Astrocyte of the cerebellum (primary cell): Measurements from ENCODE around the gene PDC.
"Not testable (repeated sequence)": the region's sequence is repeated elsewhere in the genome, so short reads cannot be mapped to it uniquely, and the experiment has no call there.

Source experiments
- DNase-seq: peaks from one replicate; pipeline ENCODE4 v3.0.0-alpha.2; 2011; ENCODE audit warnings: low read depth
- H3K4me3 ChIP-seq: 2 replicates; pipeline ENCODE4 v1.5.1; 2011; ENCODE audit warnings: mild to moderate bottlenecking, low read depth, low read length, moderate library complexity
- in situ Hi-C: cut with HindIII; loops from 2 replicates; pipeline ENCODE4 v1.10.0; 2017; ENCODE audit warnings: low sequenced_read_pairs
- TF ChIP-seq, protein P1 (sequence below): IDR thresholded peaks from 2 replicates; pipeline ENCODE4 v1.5.1; 2012; ENCODE audit warnings: low read length, low read depth, moderate library complexity, mild to moderate bottlenecking; ENCODE audit errors: missing control alignments

PDC gene

DNA sequence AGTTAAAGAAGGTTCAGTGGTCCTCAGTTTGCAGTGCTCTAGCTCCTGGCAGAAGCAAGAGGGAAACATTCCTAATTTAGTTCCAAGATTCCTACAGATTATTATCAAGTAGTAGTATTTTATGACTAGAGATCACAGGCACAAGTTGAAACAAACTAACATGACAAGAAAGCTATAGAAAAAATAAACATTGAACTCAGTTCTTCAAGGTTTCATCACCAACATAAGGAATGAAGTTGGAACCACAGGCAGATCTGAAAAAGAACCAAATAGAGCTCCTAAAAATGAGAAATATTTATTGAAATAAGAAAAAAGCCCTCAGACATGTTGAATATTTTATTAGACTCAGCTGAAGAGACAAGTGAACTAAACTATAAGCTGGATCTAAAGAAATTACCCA is 40.6 kb downstream of the PDC start:
- H3K4me3 ChIP-seq = no peak overlapping the region
- in situ Hi-C loops = no loop called here
- TF ChIP-seq, protein P1, sequence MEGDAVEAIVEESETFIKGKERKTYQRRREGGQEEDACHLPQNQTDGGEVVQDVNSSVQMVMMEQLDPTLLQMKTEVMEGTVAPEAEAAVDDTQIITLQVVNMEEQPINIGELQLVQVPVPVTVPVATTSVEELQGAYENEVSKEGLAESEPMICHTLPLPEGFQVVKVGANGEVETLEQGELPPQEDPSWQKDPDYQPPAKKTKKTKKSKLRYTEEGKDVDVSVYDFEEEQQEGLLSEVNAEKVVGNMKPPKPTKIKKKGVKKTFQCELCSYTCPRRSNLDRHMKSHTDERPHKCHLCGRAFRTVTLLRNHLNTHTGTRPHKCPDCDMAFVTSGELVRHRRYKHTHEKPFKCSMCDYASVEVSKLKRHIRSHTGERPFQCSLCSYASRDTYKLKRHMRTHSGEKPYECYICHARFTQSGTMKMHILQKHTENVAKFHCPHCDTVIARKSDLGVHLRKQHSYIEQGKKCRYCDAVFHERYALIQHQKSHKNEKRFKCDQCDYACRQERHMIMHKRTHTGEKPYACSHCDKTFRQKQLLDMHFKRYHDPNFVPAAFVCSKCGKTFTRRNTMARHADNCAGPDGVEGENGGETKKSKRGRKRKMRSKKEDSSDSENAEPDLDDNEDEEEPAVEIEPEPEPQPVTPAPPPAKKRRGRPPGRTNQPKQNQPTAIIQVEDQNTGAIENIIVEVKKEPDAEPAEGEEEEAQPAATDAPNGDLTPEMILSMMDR = no peak
- no peak for DNase-seq

DNA sequence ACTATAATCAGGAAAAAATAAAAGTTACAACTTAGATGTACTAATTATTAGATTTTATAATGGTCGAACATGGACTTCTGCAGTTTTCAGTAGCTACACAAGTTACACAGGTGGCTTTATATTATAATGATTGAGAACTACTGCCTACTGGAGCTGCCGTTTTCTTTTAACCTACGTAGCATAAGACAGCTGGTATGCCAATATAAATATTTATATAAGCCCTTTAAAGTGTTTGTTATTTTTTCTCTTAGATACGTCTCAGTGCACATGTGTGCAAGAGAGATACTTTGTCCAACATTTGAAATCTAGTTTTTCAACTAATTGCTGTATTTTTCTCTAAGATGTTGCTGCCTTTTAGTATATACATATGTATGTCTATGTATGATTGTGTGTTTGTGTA is 42.4 kb downstream of the PDC start:
- in situ Hi-C loops = no loop called here
- no peak overlapping the region for H3K4me3 ChIP-seq
- TF ChIP-seq, protein P1 = no peak
- DNase-seq = no peak

DNA sequence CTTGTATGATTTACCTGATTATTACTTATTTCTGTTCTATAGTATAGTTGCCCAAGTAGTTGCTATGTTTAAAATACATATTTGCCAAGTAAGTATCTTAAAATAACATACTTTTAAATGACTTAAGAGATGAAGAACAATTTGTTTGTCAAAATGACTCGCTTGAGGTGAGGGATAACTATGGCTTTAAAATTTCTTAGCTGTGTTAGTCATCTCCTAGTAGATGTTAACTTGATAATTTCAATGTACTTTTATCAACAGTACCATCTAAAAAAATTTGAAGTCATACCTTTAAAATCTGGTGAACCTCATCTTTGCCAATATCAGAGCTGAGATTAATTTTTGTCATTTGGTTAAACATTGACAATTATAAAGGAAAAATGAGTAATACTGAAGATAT is 47.6 kb downstream of the PDC start:
- in situ Hi-C loops = no loop called here
- TF ChIP-seq, protein P1 = no peak

DNA sequence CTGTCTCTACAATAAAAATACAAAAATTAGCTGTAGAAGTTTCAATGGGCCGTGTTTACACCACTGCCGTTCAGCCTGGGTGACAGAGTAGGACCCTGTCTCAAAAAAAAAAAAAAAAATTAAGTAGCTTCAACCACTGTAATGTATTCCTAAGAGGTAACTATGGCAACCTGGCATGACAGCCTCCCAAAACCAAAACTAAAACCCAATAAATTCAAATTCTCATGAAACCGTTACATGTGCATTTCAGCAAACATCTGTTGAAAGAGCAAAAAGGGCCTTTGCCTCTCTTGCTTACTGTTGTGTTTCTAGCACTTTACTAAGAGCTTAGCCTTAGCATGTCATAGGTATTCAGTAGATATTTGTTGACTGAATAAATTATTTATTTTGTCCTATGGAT is 51.8 kb downstream of the PDC start:
- TF ChIP-seq, protein P1 = no peak
- no peak for DNase-seq
- in situ Hi-C loops = no loop called here
- no peak overlapping the region for H3K4me3 ChIP-seq

More for the DNA sequence above, 47.6 kb downstream of the PDC start:
- DNase-seq = no peak
- no peak overlapping the region for H3K4me3 ChIP-seq

DNA sequence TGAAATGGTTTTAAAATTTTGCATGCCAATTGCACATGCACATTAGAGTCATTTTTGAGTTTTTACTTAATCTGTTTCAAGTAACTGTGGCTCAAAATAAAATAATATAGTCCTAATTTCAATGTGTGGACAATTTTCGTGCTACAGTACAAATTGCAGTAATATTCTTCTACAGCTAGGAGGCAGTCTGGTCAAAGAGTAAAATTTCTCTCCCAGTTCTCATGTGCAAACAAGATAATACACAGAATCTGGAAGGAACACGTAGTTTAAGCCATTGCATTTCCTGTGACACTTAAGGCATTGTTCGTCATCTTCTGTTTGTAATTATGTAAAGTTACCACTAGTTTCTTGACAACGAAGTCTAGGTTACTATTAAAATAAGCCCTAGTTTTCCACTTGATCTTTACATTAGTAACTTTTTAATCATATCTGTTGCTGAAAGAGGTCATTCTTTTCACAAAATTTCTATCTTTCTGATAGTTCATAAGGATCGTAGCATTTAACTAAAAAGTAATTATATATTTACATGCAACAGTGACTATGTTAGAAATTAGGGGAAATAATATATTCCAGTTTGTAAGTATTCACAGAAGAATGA is 56.4 kb downstream of the PDC start:
- peak; percentile 23 for DNase-seq
- TF ChIP-seq, protein P1 = peak; percentile 56
- no peak overlapping the region for H3K4me3 ChIP-seq
- in situ Hi-C loops = no loop called here

DNA sequence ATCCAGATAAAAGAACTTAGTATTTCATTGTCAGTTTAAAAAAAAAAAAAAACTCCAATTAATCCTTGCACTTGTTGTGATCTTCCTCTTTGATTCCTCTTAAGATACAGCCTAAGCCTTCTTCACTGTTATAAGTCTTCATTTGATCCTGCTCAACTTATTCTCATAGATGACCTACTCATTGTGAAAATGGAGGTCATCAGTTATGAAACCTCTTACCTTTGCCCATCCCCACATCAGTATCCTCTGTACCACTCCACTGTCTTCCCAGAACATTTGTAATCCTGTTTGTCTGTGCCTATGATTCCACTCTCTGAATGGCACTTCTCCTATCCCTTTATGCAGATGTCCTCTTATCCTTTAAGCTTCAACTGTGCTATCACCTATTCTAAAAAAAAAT is 57.3 kb downstream of the PDC start:
- TF ChIP-seq, protein P1 = no peak
- DNase-seq = no peak
- in situ Hi-C loops = no loop called here
- no peak overlapping the region for H3K4me3 ChIP-seq

DNA sequence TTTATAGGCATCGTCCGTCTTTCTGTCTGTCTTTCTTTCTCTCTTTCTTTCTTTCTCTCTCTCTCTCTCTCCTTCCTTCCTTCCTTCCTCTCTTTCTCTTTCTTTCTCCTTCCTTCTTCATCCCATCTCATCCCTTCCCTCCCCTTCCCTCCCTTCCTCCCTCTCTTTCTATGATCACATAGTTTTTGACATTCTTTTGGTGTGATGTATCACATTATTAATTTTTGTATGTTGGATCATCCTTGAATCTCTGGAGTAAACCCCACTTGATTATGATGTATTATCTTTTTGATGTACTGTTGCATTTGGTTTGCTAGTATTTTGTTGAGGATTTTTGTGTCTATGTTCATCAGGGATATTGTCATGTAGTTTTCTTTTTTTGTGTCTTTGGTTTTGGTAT is 59.5 kb downstream of the PDC start:
- H3K4me3 ChIP-seq, DNase-seq, in situ Hi-C loops: not testable (repeated sequence)
